ENCODE data around the gene PDGFB. TPM values are rescaled to one million over a fixed set of nuclear protein-coding genes. Genes with fewer than 3 reads are reported as not detected.

Gene PDGFB
- 78.0 TPM for total RNA-seq (2021; ENCODE audit: unreplicated experiment)
- 109 TPM for polyA plus RNA-seq (2012; ENCODE audit: insufficient read length)
- Bru-seq, nascent RNA = percentile 86 among the genes with signal in this experiment
- BruChase-seq, experiment 1, labeled RNA remaining after a 2-hour chase = percentile 87 among the genes with signal in this experiment
- percentile 78 among the genes with signal in this experiment for BruChase-seq, experiment 2, labeled RNA remaining after a 6-hour chase
- long read RNA-seq, transcript PDGFB-201 (7 exons, 3,497 nt) = major isoform, 43 of 119 reads
- long read RNA-seq, partial matches to known transcripts = 35 of 119 reads
- long read RNA-seq, other reads (novel, unspliced or antisense) = 41 of 119 reads

DNA sequence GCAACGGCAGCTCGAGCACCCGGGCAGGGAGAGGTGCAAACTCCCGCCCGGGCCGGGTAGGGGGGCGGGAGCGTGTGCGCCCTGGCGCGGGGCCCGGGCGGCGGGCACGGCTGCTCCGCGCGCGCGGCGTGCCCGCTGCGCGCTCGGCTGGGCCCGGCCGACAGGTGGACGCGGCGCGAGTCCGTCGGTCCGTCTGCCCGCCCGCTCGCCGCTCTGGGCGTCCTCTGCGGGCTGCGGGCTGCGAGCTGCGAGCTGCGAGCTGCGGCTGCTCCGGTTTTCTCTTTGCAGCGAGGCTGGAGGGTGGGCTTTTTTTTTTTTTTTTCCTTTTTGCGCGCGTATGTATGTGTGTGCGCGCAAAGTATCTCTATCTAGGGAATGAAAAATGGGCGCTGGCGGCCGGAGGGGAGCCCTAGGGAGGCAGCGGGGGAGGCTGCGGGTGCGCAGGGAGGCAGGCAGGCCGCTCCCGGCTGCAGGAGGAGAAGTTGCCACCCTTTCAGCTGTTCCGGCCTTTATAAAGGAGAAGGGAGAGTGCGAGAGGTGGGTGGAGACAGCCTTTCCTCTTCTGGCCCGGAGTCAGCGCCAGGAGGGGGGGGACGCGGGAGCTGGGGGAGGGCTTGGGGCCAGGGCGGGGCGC lies at the start of gene PDGFB:
Gene PDGFB, minus strand, starts transcription at position 487 of the 634 bp plus-strand sequence. CDS start 1,019 bp downstream, outside the sequence.
- ATAC-seq = peak; percentile 47
- intact Hi-C loops (cut with micrococcal nuclease; ENCODE audit: unreplicated experiment) = no loop called here
- Histone ChIP-seq H3K27me3 (ENCODE audit: control insufficient read depth, insufficient read depth, low read length) (no peaks in the 10 kb centered on the region), H3K4me3 (ENCODE audit: low read depth in 2 of 2, low read length in 2 of 2) (peak within 1 kb of the TSS; percentile 66 to 72), H3K4me1 (ENCODE audit: control insufficient read depth, insufficient read depth, low read length) (peaks cover 21% of the 10 kb centered on the region), H3K27ac (ENCODE audit: low read length) (peak within 1 kb of the TSS; percentile 88), H3K9me3 (ENCODE audit: control insufficient read depth, insufficient read depth, low read depth, low read length) (no peaks in the 10 kb centered on the region), H3K36me3 (ENCODE audit: control insufficient read depth, insufficient read depth, low read length) (no peaks in the 10 kb centered on the region)
- POLR2A ChIA-PET = interaction anchor here (0.6 to 1.0 kb wide), 4 partner anchors 51 to 372 kb away, joined by 3 to 12 read pairs (median 4); partner anchors contain the start of gene CBX6
- DNase-seq (ENCODE audit: low read depth, low spot score) = no peak
- TSS peak; percentile 69 for BruUV-seq (replicated peaks)
- in situ Hi-C loops (cut with HindIII; ENCODE audit: low pct_unique_long_range_greater_than_20kb, low sequenced_read_pairs) = no loop called here
- TF ChIP-seq POLR2AphosphoS5 (IDR thresholded peaks at IDR 0.05; ENCODE audit: low read depth, low read length) (peak; percentile 92), SIN3A (IDR thresholded peaks at IDR 0.05; ENCODE audit: borderline replicate concordance, insufficient read depth, low read depth, low read length) (no peak)
- CTCF ChIA-PET = interaction anchor here (0.6 to 0.7 kb wide), 2 partner anchors 98 to 1728 kb away, joined by 4 to 11 read pairs; no protein-coding TSS in a partner anchor

DNA sequence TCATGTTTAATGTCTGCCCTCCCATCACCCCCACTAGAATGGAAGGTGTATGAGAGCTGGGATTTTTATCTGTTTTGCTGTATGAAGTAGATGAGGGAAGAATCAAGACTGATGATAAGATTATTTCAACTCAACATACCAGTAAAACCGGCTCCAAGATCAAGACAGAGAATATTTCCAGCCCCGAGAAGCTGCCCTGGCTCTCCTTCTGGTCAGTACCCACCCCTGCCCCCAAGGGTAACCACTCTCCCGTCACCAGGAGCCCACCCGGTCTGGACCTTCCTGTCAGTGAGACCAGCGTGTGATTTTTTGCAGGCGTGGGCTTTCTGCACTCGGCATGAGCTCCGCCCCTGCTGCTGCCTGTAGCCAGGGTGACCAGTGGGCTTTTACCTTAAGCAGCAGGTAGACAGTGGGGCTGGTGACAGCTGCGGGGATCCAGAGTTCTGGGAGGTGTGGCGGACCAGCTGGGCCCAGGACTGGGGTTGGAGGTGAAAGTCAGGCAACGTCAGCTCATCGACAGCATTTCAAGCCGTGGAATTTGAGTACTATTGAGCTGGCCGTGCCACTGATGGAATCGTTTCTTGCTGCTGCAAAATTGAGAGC lies 49.1 kb upstream of the PDGFB start:
- intact Hi-C loops (cut with micrococcal nuclease; ENCODE audit: unreplicated experiment) (loop anchor here (5.0 kb wide), 1 partner anchor 37 kb away; no protein-coding TSS in a partner anchor), in situ Hi-C loops (cut with HindIII; ENCODE audit: low pct_unique_long_range_greater_than_20kb, low sequenced_read_pairs) (no loop called here)
- TF ChIP-seq POLR2AphosphoS5 (IDR thresholded peaks at IDR 0.05; ENCODE audit: low read depth, low read length) (no peak), TCF7L2 (IDR thresholded peaks at IDR 0.05; ENCODE audit: low read depth, low read length) (no peak), SIN3A (IDR thresholded peaks at IDR 0.05; ENCODE audit: borderline replicate concordance, insufficient read depth, low read depth, low read length) (no peak)
- TF ChIP-seq, protein P1, sequence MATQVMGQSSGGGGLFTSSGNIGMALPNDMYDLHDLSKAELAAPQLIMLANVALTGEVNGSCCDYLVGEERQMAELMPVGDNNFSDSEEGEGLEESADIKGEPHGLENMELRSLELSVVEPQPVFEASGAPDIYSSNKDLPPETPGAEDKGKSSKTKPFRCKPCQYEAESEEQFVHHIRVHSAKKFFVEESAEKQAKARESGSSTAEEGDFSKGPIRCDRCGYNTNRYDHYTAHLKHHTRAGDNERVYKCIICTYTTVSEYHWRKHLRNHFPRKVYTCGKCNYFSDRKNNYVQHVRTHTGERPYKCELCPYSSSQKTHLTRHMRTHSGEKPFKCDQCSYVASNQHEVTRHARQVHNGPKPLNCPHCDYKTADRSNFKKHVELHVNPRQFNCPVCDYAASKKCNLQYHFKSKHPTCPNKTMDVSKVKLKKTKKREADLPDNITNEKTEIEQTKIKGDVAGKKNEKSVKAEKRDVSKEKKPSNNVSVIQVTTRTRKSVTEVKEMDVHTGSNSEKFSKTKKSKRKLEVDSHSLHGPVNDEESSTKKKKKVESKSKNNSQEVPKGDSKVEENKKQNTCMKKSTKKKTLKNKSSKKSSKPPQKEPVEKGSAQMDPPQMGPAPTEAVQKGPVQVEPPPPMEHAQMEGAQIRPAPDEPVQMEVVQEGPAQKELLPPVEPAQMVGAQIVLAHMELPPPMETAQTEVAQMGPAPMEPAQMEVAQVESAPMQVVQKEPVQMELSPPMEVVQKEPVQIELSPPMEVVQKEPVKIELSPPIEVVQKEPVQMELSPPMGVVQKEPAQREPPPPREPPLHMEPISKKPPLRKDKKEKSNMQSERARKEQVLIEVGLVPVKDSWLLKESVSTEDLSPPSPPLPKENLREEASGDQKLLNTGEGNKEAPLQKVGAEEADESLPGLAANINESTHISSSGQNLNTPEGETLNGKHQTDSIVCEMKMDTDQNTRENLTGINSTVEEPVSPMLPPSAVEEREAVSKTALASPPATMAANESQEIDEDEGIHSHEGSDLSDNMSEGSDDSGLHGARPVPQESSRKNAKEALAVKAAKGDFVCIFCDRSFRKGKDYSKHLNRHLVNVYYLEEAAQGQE (IDR thresholded peaks at IDR 0.05; ENCODE audit: insufficient read depth in 1 of 2, low read depth in 2 of 2, low read length in 1 of 2) = no peak
- TF ChIP-seq, protein P2, sequence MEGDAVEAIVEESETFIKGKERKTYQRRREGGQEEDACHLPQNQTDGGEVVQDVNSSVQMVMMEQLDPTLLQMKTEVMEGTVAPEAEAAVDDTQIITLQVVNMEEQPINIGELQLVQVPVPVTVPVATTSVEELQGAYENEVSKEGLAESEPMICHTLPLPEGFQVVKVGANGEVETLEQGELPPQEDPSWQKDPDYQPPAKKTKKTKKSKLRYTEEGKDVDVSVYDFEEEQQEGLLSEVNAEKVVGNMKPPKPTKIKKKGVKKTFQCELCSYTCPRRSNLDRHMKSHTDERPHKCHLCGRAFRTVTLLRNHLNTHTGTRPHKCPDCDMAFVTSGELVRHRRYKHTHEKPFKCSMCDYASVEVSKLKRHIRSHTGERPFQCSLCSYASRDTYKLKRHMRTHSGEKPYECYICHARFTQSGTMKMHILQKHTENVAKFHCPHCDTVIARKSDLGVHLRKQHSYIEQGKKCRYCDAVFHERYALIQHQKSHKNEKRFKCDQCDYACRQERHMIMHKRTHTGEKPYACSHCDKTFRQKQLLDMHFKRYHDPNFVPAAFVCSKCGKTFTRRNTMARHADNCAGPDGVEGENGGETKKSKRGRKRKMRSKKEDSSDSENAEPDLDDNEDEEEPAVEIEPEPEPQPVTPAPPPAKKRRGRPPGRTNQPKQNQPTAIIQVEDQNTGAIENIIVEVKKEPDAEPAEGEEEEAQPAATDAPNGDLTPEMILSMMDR (IDR thresholded peaks at IDR 0.05) = no peak
- Histone ChIP-seq H3K4me1 (ENCODE audit: control insufficient read depth, insufficient read depth, low read length) (peaks cover 69% of the 10 kb centered on the region), H3K27me3 (ENCODE audit: control insufficient read depth, insufficient read depth, low read length) (no peaks in the 10 kb centered on the region), H3K9me3 (ENCODE audit: control insufficient read depth, insufficient read depth, low read depth, low read length) (no peaks in the 10 kb centered on the region), H3K36me3 (ENCODE audit: control insufficient read depth, insufficient read depth, low read length) (no peaks in the 10 kb centered on the region), H3K27ac (ENCODE audit: low read length) (peak overlapping the region; percentile 63), H3K4me3 (ENCODE audit: low read depth in 2 of 2, low read length in 2 of 2) (no peak overlapping the region)
- BruUV-seq (replicated peaks) = no TSS peak
- ChIA-PET POLR2A (no interaction called here), CTCF (no interaction called here)
- DNase-seq (ENCODE audit: low read depth, low spot score) = no peak
- no peak for ATAC-seq
